Measurements from ENCODE around the gene MAGI2. TPM values are rescaled to one million over a fixed set of nuclear protein-coding genes. Genes with fewer than 3 reads are reported as not detected.

The MAGI2 gene
- polyA plus RNA-seq, 1 experiment = 0.81 TPM

- no peak for TF ChIP-seq CTCF (IDR thresholded peaks at IDR 0.05; ENCODE audit: insufficient read depth, low read depth, low read length)
- POLR2A ChIA-PET = no interaction called here
- H3K4me3 ChIP-seq (ENCODE audit: low read depth, low read length) = no peak overlapping the region
- CTCF ChIA-PET = no interaction called here
- no peaks in the 10 kb centered on the region for H3K36me3 ChIP-seq (ENCODE audit: control insufficient read depth, insufficient read depth, low read length)
- DNase-seq (ENCODE audit: low read depth) = no peak
- no peaks in the 10 kb centered on the region for H3K27me3 ChIP-seq (ENCODE audit: control insufficient read depth, insufficient read depth, low read length)
Observed at GRCh38 chr7:78529392-78529791, 924.1 kb downstream of the MAGI2 start.

- CTCF ChIA-PET = no interaction called here
Observed at GRCh38 chr7:78528964-78529363, 924.5 kb downstream of the MAGI2 start.

DNA sequence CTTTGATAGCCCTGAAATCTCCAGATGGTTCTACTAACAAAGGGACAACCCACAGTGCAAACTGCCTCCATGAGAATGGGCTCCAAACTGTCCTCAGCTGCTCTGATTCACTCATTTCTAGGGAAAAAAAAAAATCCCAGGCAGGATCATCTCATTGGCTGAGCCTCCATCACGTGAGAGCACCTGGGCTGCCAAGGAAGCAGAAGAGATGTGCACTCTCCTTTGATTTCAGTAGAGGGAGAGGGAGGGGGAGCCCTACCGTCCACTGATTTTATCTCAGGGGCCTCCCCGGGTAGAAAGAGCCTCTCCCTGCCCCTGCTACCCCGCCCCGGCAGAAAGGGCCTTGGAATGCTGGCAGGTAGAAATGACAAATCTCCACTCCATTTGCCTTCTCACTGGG is 929.5 kb downstream of the MAGI2 start:
- DNase-seq (ENCODE audit: low read depth) = no peak
- CTCF ChIA-PET = no interaction called here
- POLR2A ChIA-PET = no interaction called here

More at GRCh38 chr7:78528964-78529363, 924.5 kb downstream of the MAGI2 start:
- Histone ChIP-seq H3K4me3 (ENCODE audit: low read depth, low read length) (no peak overlapping the region), H3K27me3 (ENCODE audit: control insufficient read depth, insufficient read depth, low read length) (no peaks in the 10 kb centered on the region), H3K36me3 (ENCODE audit: control insufficient read depth, insufficient read depth, low read length) (no peaks in the 10 kb centered on the region)
- DNase-seq (ENCODE audit: low read depth) = no peak
- POLR2A ChIA-PET = no interaction called here
- TF ChIP-seq CTCF (IDR thresholded peaks at IDR 0.05; ENCODE audit: insufficient read depth, low read depth, low read length) = no peak

GRCh38 chr7:78521961-78522360 is 931.5 kb downstream of the MAGI2 start:
- no peak for TF ChIP-seq CTCF (IDR thresholded peaks at IDR 0.05; ENCODE audit: insufficient read depth, low read depth, low read length)
- DNase-seq (ENCODE audit: low read depth) = no peak
- no peaks in the 10 kb centered on the region for H3K27me3 ChIP-seq (ENCODE audit: control insufficient read depth, insufficient read depth, low read length)
- H3K4me3 ChIP-seq (ENCODE audit: low read depth, low read length) = no peak overlapping the region
- no peaks in the 10 kb centered on the region for H3K36me3 ChIP-seq (ENCODE audit: control insufficient read depth, insufficient read depth, low read length)
- CTCF ChIA-PET = no interaction called here
- POLR2A ChIA-PET = no interaction called here

More for the DNA sequence above, 929.5 kb downstream of the MAGI2 start:
- Histone ChIP-seq H3K4me3 (ENCODE audit: low read depth, low read length) (no peak overlapping the region), H3K36me3 (ENCODE audit: control insufficient read depth, insufficient read depth, low read length) (no peaks in the 10 kb centered on the region), H3K27me3 (ENCODE audit: control insufficient read depth, insufficient read depth, low read length) (no peaks in the 10 kb centered on the region)
- no peak for TF ChIP-seq CTCF (IDR thresholded peaks at IDR 0.05; ENCODE audit: insufficient read depth, low read depth, low read length)

GRCh38 chr7:78516450-78516849 is 937.0 kb downstream of the MAGI2 start:
- CTCF ChIA-PET = no interaction called here

More at GRCh38 chr7:78516450-78516849, 937.0 kb downstream of the MAGI2 start:
- no peak for TF ChIP-seq CTCF (IDR thresholded peaks at IDR 0.05; ENCODE audit: insufficient read depth, low read depth, low read length)
- DNase-seq (ENCODE audit: low read depth) = no peak
- POLR2A ChIA-PET = no interaction called here
- no peak overlapping the region for H3K4me3 ChIP-seq (ENCODE audit: low read depth, low read length)
- H3K36me3 ChIP-seq (ENCODE audit: control insufficient read depth, insufficient read depth, low read length) = no peaks in the 10 kb centered on the region
- no peaks in the 10 kb centered on the region for H3K27me3 ChIP-seq (ENCODE audit: control insufficient read depth, insufficient read depth, low read length)

Data from BJ (cell line).